Muscle of back (tissue), 10 donors: ENCODE results near the gene CCND3. TPM values are rescaled to one million over a fixed set of nuclear protein-coding genes. Genes with fewer than 3 reads are reported as not detected.

Source experiments
- polyA plus RNA-seq, 10 donors: library from polyadenylated mRNA; unstranded; fragments of 120-200 nt; gene quantifications; one replicate each; pipeline ENCODE4 v1.2.1, GENCODE V29; 2013; ENCODE audit not compliant: insufficient read length in 10 of 10

The CCND3 gene
- polyA plus RNA-seq, 10 donors: 55.3 to 81.9 (median 67.8) TPM

Other genes starting within 250 kb of the CCND3 start
- gene TFEB, start 206.2 kb downstream of the CCND3 start, polyA plus RNA-seq: 10 to 100 TPM in 1 of 10 donors, 1 to 10 TPM in 9; 4.6 to 10.6 (median 6.8) TPM
- gene PGC, start 194.4 kb downstream of the CCND3 start, polyA plus RNA-seq: not detected
- gene FRS3, start 161.9 kb downstream of the CCND3 start, polyA plus RNA-seq: 1 to 10 TPM; 5.5 to 8.4 (median 6.2) TPM
- 1 to 10 TPM; 1.0 to 4.1 (median 2.5) TPM for gene PRICKLE4, start 161.0 kb downstream of the CCND3 start, polyA plus RNA-seq
- 100 to 1,000 TPM; 154 to 176 (median 165) TPM for gene TOMM6, start 154.1 kb downstream of the CCND3 start, polyA plus RNA-seq
- gene USP49, start 46.4 kb downstream of the CCND3 start, polyA plus RNA-seq: 1 to 10 TPM; 3.4 to 7.8 (median 5.2) TPM
- gene MED20, start 20.7 kb downstream of the CCND3 start, polyA plus RNA-seq: 10 to 100 TPM; 17.2 to 20.5 (median 18.1) TPM
- 10 to 100 TPM; 25.5 to 36.8 (median 33.2) TPM for gene BYSL, start 20.3 kb downstream of the CCND3 start, polyA plus RNA-seq
- gene TAF8, start 108.7 kb upstream of the CCND3 start, polyA plus RNA-seq: 10 to 100 TPM; 10.3 to 16.3 (median 14.4) TPM
- 1 to 10 TPM in 3 of 10 donors, under 1 TPM in 7; 0.28 to 1.9 (median 0.59) TPM for gene C6orf132, start 200.8 kb upstream of the CCND3 start, polyA plus RNA-seq
- under 1 TPM in 3 of 10 donors, not detected in 7; 0.14 to 0.24 (median 0.18) TPM for gene GUCA1A, start 231.6 kb upstream of the CCND3 start, polyA plus RNA-seq